Sigmoid colon (tissue), 7 donors: ENCODE results near the gene SLIT3. TPM values are rescaled to one million over a fixed set of nuclear protein-coding genes. Genes with fewer than 3 reads are reported as not detected.

Source experiments
- DNase-seq: peaks from one replicate; pipeline ENCODE4 v3.0.0-alpha.2; 2019
- H3K27ac ChIP-seq, 4 donors: fragments of 200-600 bp; sonication (generic); one replicate each; pipeline ENCODE4 v1.5.1; 2016 to 2019; ENCODE audit warnings: mild to moderate bottlenecking in 1 of 4
- H3K27me3 ChIP-seq, 3 donors: fragments of 200-600 bp; sonication (generic); one replicate each; pipeline ENCODE4 v1.5.1; 2019; ENCODE audit warnings: mild to moderate bottlenecking in 1 of 3
- H3K36me3 ChIP-seq, 4 donors: fragments of 200-600 bp; sonication (generic); one replicate each; pipeline ENCODE4 v1.5.1; 2016 to 2019
- H3K4me1 ChIP-seq, 4 donors: fragments of 200-600 bp; sonication (generic); one replicate each; pipeline ENCODE4 v1.5.1; 2017 to 2019
- H3K4me3 ChIP-seq, 4 donors: fragments of 200-600 bp; sonication (generic); one replicate each; pipeline ENCODE4 v1.5.1; 2017 to 2019; ENCODE audit warnings: mild to moderate bottlenecking in 2 of 4, moderate library complexity in 1 of 4
- H3K9me3 ChIP-seq, 4 donors: fragments of 200-600 bp in 3 of 4; sonication (generic) in 3 of 4; one replicate each; pipeline versions ENCODE4 v1.5.1 to v1.6.1; 2013 to 2019
- EP300 ChIP-seq, 4 donors: sonication (generic); formaldehyde crosslinking; IDR thresholded peaks; one replicate each; pipeline ENCODE4 v1.6.1; 2017; ENCODE audit warnings: antibody characterized with exemption in 4 of 4
- POLR2A ChIP-seq, 2 donors: fragments of 450-650 bp; IDR thresholded peaks; one replicate each; pipeline ENCODE4 v1.6.1; 2016; ENCODE audit warnings: antibody characterized with exemption in 2 of 2, mild to moderate bottlenecking in 2 of 2, moderate library complexity in 2 of 2
- POLR2AphosphoS5 ChIP-seq, 4 donors: sonication (generic); formaldehyde crosslinking; IDR thresholded peaks; one replicate each; pipeline ENCODE4 v1.6.1; 2017; ENCODE audit warnings: antibody characterized with exemption in 4 of 4
- WGBS, 2 donors: extraction: QIAGEN DNeasy Blood & Tissue Kit; methylation state at CpG; one replicate each; pipeline ENCODE4 v1.1.7; 2013; 5-methylcytosine and 5-hydroxymethylcytosine counted together
- intact Hi-C: fragments of 100-400 bp; cut with DNase I; formaldehyde crosslinking; loops from one replicate; pipeline ENCODE4 v1.15.1; 2023
- polyA plus RNA-seq, 3 donors: library from polyadenylated mRNA; stranded (reverse); fragments of 200-250 nt; gene quantifications; one replicate each; pipeline ENCODE4 v1.2.3, GENCODE V29; 2013
- total RNA-seq, 4 donors: library from RNA; depleted of rRNA; stranded (reverse); fragments of >200 nt; gene quantifications; one replicate each; pipeline ENCODE4 v1.1.0, GENCODE V29; 2016
- TF ChIP-seq, protein P1 (sequence below), 4 experiments: fragments of 450-650 bp in 3 of 4; fragments of 200-600 bp in 1 of 4; IDR thresholded peaks; one replicate each; pipeline ENCODE4 v1.5.1; 2016 to 2019; ENCODE audit warnings: antibody characterized with exemption in 4 of 4, mild to moderate bottlenecking in 3 of 4, moderate library complexity in 2 of 4
- donor health status: healthy with polysubstance abuse.
- donor health status: Bipolar disorder and iron deficiency.
- donor health status: healthy.

Gene SLIT3
- total and polyA plus RNA-seq, 7 donors: 0.23 to 46.3 (median 30.0) TPM

DNA sequence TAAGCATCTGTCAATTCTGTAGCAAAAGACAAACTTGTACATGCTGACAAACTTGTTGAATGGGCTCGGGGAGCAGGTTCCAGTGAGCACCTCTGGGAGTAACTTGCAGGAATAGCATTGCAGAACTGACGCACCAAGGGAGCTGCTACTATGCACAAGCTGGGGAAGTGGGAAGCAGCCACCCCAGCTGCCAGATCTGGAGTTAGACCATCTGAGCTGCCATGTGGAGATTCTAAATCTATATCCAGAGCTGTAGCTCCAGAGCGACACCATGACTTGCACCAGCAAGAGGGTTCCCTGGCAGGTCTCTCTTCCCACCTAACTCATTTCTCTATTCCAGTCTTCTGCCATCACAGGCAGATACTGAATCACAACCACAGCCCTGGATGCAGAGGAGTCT lies 375.8 kb downstream of the SLIT3 start:
- intact Hi-C loops: no loop called here
- WGBS, 2 donors: 77 to 88% methylated on average over 3 of the region's 3 CpGs

DNA sequence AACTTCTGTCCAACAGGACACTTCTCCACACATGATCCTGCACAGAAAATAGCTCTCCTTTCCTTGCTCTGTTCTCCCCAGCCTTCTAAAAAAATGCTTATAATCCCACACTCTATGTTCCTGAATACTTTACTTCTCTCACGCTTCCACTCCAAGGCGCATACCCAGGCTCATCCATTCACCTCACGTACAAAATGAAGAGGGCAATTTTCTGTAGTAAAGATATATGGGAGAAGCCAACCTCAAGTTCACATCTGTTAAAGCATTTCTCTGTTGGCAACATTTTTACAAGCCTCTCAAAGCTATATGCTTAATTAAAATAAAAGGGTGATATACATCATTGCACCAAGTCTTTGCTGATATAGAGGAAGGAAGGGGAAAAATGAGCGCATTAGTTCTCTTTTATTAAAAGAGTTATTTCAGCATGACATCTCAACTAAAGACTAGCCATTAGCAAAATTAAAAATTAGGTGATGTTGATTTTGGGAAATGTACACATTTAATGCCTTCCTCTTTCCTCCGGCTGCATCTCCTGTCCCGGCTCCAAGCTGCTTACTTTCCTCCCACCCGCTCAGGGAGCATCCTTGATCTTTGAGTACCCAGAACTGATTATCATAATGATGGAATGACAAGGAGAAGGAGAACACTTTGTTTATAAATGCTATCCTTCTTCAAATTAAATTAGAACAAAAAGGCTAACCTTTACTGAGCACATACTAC lies 379.6 kb downstream of the SLIT3 start:
- no peaks in the 10 kb centered on the region for H3K36me3 ChIP-seq
- 92 to 94% methylated on average over 7 of the region's 7 CpGs for WGBS, 2 donors
- intact Hi-C loops: no loop called here
- peaks cover 0 to 6% (median 0%) of the 10 kb centered on the region in 4 donors for H3K4me1 ChIP-seq
- no peaks in the 10 kb centered on the region for H3K9me3 ChIP-seq
- DNase-seq: no peak
- H3K27me3 ChIP-seq: no peaks in the 10 kb centered on the region
- TF ChIP-seq, protein P1, sequence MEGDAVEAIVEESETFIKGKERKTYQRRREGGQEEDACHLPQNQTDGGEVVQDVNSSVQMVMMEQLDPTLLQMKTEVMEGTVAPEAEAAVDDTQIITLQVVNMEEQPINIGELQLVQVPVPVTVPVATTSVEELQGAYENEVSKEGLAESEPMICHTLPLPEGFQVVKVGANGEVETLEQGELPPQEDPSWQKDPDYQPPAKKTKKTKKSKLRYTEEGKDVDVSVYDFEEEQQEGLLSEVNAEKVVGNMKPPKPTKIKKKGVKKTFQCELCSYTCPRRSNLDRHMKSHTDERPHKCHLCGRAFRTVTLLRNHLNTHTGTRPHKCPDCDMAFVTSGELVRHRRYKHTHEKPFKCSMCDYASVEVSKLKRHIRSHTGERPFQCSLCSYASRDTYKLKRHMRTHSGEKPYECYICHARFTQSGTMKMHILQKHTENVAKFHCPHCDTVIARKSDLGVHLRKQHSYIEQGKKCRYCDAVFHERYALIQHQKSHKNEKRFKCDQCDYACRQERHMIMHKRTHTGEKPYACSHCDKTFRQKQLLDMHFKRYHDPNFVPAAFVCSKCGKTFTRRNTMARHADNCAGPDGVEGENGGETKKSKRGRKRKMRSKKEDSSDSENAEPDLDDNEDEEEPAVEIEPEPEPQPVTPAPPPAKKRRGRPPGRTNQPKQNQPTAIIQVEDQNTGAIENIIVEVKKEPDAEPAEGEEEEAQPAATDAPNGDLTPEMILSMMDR (IDR thresholded peaks at IDR 0.05): no peak
- no peak overlapping the region for H3K27ac ChIP-seq
- H3K4me3 ChIP-seq: no peak overlapping the region

More for the DNA sequence above, 375.8 kb downstream of the SLIT3 start:
- Histone ChIP-seq H3K9me3 (no peaks in the 10 kb centered on the region), H3K27ac (no peak overlapping the region), H3K4me1 (peaks cover 0 to 12% (median 0%) of the 10 kb centered on the region in 4 donors), H3K4me3 (no peak overlapping the region), H3K36me3 (no peaks in the 10 kb centered on the region), H3K27me3 (no peaks in the 10 kb centered on the region)
- no peak for TF ChIP-seq EP300 (IDR thresholded peaks at IDR 0.05)
- no peak for TF ChIP-seq POLR2AphosphoS5 (IDR thresholded peaks at IDR 0.05)
- no peak for TF ChIP-seq POLR2A (IDR thresholded peaks at IDR 0.05)
- TF ChIP-seq, protein P1 (IDR thresholded peaks at IDR 0.05): no peak
- no peak for DNase-seq

DNA sequence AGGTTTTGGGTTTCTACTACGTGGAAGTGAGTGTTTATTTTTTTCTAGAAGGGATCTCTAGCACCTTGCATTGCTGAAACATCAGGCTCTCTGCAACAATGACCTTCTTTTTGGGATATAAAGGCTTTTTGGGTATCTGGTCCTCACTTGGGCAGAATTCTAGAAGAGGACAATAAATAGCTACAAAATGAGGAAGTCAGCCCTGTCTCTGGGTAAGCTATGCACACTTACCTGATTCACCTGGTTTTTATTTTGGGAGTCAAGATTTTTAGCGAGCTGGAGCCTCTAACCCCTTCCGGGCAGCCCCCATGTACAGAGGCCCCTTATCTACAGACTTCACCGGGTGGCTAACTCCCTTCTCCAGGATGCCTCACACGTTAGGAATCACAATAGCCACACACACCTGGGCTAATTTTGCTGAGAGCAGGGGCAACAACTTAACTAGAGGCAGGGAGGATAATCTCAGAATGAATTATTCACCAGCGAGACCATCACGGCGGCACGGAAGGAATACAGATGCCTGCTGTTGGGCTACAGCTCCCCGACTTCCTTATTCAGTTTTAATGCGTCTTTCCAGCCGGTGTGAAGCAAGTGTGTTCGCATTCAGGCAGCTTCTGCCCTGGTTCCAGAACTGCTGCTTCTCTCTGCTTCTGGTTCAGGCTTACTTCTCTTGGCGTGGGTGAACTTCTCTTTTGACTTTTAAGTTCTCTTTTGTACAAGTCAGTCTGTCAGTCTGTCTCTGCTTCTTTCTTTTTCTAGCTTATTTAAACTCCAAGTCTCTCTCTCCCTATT lies 380.7 kb downstream of the SLIT3 start:
- Histone ChIP-seq H3K27me3 (no peaks in the 10 kb centered on the region), H3K4me3 (no peak overlapping the region), H3K4me1 (peaks cover 0 to 8% (median 0%) of the 10 kb centered on the region in 4 donors), H3K27ac (no peak overlapping the region), H3K36me3 (no peaks in the 10 kb centered on the region), H3K9me3 (no peaks in the 10 kb centered on the region)
- intact Hi-C loops: no loop called here
- 27 to 41% methylated on average over 14 of the region's 14 CpGs for WGBS, 2 donors
- no peak for DNase-seq
- TF ChIP-seq EP300 (IDR thresholded peaks at IDR 0.05): no peak
- TF ChIP-seq POLR2A (IDR thresholded peaks at IDR 0.05): no peak

DNA sequence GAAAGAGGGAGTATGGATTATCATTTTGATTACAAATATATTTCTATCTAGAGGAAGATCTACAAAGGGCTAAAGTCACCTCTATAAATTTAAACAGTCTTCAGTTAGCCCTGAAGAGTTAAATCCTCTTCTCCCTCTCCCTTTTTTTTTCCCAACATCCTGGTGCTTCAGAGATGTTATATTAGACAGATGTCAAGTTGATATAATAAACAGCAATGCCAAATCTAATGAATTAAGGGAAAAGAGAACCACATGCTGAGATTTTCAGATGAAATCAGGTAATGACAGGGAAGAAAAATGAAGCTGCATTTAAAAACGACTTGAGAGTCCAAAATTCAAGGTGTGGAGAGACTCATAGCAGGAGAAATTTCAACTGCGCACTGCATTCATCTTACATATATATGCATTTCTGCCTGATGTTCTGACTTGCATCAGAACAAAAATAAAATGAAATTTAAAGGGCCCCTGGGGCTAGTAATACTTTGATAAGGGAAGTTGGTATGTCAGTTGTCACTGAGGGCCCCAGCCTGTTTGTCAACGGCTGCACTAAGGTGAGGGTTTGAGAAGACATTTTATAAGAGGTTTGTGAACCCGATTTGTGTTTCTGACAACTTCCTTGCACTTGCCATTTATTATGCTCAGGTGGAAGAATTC lies 382.9 kb downstream of the SLIT3 start:
- Histone ChIP-seq H3K9me3 (no peaks in the 10 kb centered on the region), H3K27ac (no peak overlapping the region), H3K4me3 (no peak overlapping the region), H3K36me3 (no peaks in the 10 kb centered on the region), H3K4me1 (peaks cover 0 to 8% (median 0%) of the 10 kb centered on the region in 4 donors), H3K27me3 (no peaks in the 10 kb centered on the region)
- intact Hi-C loops: no loop called here
- WGBS, 2 donors: 54 to 61% methylated on average over 4 of the region's 4 CpGs
- no peak for TF ChIP-seq EP300 (IDR thresholded peaks at IDR 0.05)
- TF ChIP-seq, protein P1 (IDR thresholded peaks at IDR 0.05): no peak
- TF ChIP-seq POLR2AphosphoS5 (IDR thresholded peaks at IDR 0.05): no peak
- no peak for TF ChIP-seq POLR2A (IDR thresholded peaks at IDR 0.05)
- DNase-seq: no peak

DNA sequence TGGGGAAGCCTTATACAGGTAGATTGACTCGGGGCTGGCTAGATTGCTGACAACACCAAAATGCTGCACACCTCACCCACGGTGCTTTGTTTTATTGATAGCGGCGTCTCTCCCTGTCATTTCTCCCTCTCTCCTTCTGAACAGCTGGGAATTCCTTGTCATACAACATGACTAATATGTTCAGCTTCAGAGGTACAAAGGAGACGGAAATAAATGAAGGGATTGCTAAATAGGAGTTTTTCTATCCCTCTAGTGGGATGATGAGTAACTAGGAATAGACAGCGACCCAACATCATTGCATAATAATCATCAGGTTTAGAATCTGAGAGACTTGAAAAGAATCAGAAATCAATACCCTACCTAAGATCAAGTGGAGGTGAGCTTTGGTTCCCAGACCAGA lies 384.1 kb downstream of the SLIT3 start:
- Histone ChIP-seq H3K4me3 (no peak overlapping the region), H3K27me3 (no peaks in the 10 kb centered on the region), H3K4me1 (peaks cover 0 to 8% (median 0%) of the 10 kb centered on the region in 4 donors), H3K36me3 (no peaks in the 10 kb centered on the region), H3K9me3 (no peaks in the 10 kb centered on the region), H3K27ac (peak overlapping the region in 2 of 4 donors; percentile 38 to 55)
- intact Hi-C loops: no loop called here
- 50 to 69% methylated on average over 6 of the region's 6 CpGs for WGBS, 2 donors
- TF ChIP-seq POLR2A (IDR thresholded peaks at IDR 0.05): no peak
- TF ChIP-seq POLR2AphosphoS5 (IDR thresholded peaks at IDR 0.05): peak in 1 of 4 donors; percentile 48
- no peak for DNase-seq
